ENCODE results near the gene PSMB7.

Gene PSMB7

DNA sequence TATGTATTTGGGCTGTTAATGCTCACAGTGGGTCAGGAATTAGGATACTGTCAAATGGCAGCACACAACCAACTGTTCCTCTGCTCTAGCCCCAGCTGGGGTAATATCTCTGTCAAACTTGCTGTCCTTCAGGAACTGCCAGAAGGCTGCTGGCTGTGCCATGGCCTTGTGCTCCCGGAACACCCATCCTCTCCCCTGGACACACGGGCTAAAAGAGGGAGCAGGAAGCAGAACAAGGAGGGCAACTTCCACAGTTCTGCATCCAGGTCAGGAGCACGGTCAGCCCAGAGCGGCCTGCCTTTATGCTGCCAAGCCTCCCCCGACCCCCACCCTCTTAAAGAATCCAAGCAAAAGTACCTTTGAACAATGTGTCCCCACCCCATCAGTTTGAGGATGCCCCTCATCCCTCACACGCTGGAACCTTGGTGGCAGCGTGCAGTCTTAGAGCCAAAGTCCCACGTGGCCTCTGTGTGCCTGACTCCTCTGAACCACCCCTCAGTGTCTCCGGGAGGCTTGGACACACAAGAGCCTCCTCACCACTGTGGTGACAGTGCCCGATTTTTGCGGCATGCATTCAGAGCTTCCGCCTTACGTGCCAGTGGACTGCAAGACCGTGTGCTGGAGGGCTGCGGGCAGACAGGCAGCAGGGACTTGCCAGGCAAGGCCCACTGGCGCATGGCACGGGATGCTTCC is 60.8 kb downstream of the PSMB7 start:
- H3K4ac ChIP-seq (ENCODE audit: low read depth, low read length): no peak overlapping the region
- no peaks in the 10 kb centered on the region for H3K79me1 ChIP-seq (ENCODE audit: low read length)
- H3K14ac ChIP-seq (ENCODE audit: low read length): no peak overlapping the region
- no peak overlapping the region for H3K4me2 ChIP-seq (ENCODE audit: low read length)
- H3K9me3 ChIP-seq (ENCODE audit: insufficient read depth, low read depth, low read length): peaks cover 2% of the 10 kb centered on the region
- H3K23ac ChIP-seq (ENCODE audit: low read length): no peak overlapping the region
- H2BK120ac ChIP-seq (ENCODE audit: insufficient read depth, low read length, poor library complexity): no peak overlapping the region
- H3K79me2 ChIP-seq (ENCODE audit: control insufficient read depth, insufficient read depth, low read length, poor library complexity): no peaks in the 10 kb centered on the region
- no peak overlapping the region for H3K9ac ChIP-seq (ENCODE audit: low read length)
- no peak overlapping the region for H4K12ac ChIP-seq (ENCODE audit: low read depth, low read length)
- no peak overlapping the region for H2AK5ac ChIP-seq (ENCODE audit: low read length)
- no peak overlapping the region for H2BK12ac ChIP-seq (ENCODE audit: low read length)
- DNase-seq: no peak
- H3K36me3 ChIP-seq (ENCODE audit: control insufficient read depth in 1 of 2, insufficient read depth in 2 of 2, low read length in 2 of 2): peaks cover 62 to 67% of the 10 kb centered on the region in 2 experiments
- H3K4me1 ChIP-seq (ENCODE audit: control insufficient read depth in 1 of 2, insufficient read depth in 2 of 2, low read length in 2 of 2): no peaks in the 10 kb centered on the region
- H4K91ac ChIP-seq (ENCODE audit: low read depth, low read length): no peak overlapping the region
- H2BK5ac ChIP-seq (ENCODE audit: low read depth, low read length, poor library complexity): no peak overlapping the region
- H2AFZ ChIP-seq (ENCODE audit: insufficient read depth, low read length, poor library complexity): no peak overlapping the region
- no peak overlapping the region for H3K18ac ChIP-seq (ENCODE audit: low read length)
- H3K27ac ChIP-seq (ENCODE audit: low read depth, low read length): no peak overlapping the region
- H4K8ac ChIP-seq (ENCODE audit: low read depth, low read length): no peak overlapping the region
- no peaks in the 10 kb centered on the region for H3K27me3 ChIP-seq (ENCODE audit: insufficient read depth, low read length)
- no CpG with 5 or more reads among the region's 17 CpGs for WGBS (ENCODE audit: extremely low coverage, insufficient coverage, insufficient read length)
- H3K4me3 ChIP-seq (ENCODE audit: low read depth, low read length): no peak overlapping the region

DNA sequence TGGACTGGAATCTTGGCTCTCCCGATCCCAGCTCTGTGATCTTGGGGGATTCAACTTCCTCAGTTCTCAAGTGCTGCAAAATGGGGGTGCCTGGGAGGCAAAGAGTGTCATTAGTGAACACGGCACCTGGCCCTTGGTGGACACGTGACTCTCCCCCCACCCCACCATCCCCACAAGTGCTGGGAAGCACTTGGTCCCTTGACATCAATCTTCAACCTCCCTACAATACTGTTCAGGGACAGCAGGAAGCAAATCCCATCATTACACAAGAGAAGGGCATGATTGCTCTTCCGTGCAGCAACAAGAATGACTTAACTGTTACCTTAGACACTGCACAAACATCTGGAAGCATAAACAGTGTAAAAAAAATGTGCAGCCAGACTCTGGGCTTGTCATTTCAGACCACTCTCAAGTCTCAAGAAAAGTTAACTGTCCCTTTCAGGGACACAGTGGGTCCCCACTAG is 61.4 kb downstream of the PSMB7 start:
- H3K4me1 ChIP-seq (ENCODE audit: control insufficient read depth in 1 of 2, insufficient read depth in 2 of 2, low read length in 2 of 2): no peaks in the 10 kb centered on the region
- no peak overlapping the region for H2BK5ac ChIP-seq (ENCODE audit: low read depth, low read length, poor library complexity)
- no peak overlapping the region for H4K12ac ChIP-seq (ENCODE audit: low read depth, low read length)
- H2BK120ac ChIP-seq (ENCODE audit: insufficient read depth, low read length, poor library complexity): no peak overlapping the region
- H3K4me3 ChIP-seq (ENCODE audit: low read depth, low read length): no peak overlapping the region
- H3K36me3 ChIP-seq (ENCODE audit: control insufficient read depth in 1 of 2, insufficient read depth in 2 of 2, low read length in 2 of 2): peaks cover 63 to 73% of the 10 kb centered on the region in 2 experiments
- no CpG with 5 or more reads among the region's 4 CpGs for WGBS (ENCODE audit: extremely low coverage, insufficient coverage, insufficient read length)
- no peaks in the 10 kb centered on the region for H3K79me2 ChIP-seq (ENCODE audit: control insufficient read depth, insufficient read depth, low read length, poor library complexity)
- H3K23ac ChIP-seq (ENCODE audit: low read length): no peak overlapping the region
- H4K91ac ChIP-seq (ENCODE audit: low read depth, low read length): no peak overlapping the region
- no peak overlapping the region for H3K4me2 ChIP-seq (ENCODE audit: low read length)
- H4K8ac ChIP-seq (ENCODE audit: low read depth, low read length): no peak overlapping the region
- H3K79me1 ChIP-seq (ENCODE audit: low read length): no peaks in the 10 kb centered on the region
- H3K27me3 ChIP-seq (ENCODE audit: insufficient read depth, low read length): no peaks in the 10 kb centered on the region
- no peak overlapping the region for H3K9ac ChIP-seq (ENCODE audit: low read length)
- H2AFZ ChIP-seq (ENCODE audit: insufficient read depth, low read length, poor library complexity): no peak overlapping the region
- no peak overlapping the region for H2AK5ac ChIP-seq (ENCODE audit: low read length)
- H2BK12ac ChIP-seq (ENCODE audit: low read length): no peak overlapping the region
- H3K18ac ChIP-seq (ENCODE audit: low read length): no peak overlapping the region
- H3K9me3 ChIP-seq (ENCODE audit: insufficient read depth, low read depth, low read length): peaks cover 2% of the 10 kb centered on the region
- DNase-seq: peak; percentile 30 to 46
- no peak overlapping the region for H3K27ac ChIP-seq (ENCODE audit: low read depth, low read length)
- H3K4ac ChIP-seq (ENCODE audit: low read depth, low read length): no peak overlapping the region
- no peak overlapping the region for H3K14ac ChIP-seq (ENCODE audit: low read length)

DNA sequence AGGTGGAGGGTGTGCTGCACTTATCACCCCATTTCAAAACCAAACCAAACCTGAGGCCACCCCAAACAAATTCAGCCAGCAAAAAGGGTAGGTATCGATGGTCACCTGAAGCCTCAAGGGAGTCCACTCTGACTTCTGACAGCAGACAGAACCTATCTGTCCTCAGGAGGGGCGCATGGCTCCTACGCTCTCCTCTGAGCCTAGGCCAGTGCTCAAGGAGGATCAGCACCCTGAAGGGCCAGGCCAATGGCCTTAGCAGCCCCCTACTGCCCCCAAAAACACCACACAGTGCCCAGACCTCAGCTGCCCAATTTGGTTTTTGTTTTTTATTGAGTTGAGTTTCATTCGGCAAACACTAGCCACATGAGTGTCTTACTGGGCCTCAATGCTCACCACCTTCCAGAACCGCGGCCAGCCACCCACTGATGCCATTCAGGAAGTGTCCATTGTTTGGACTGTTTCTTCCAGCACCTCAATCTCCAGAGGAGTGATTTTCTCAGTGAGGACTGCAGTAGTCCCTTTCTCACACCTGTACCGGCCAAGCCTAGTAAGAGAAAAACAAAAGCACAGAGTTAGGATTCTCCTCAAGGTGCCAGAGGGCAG is 62.0 kb downstream of the PSMB7 start:
- H2BK5ac ChIP-seq (ENCODE audit: low read depth, low read length, poor library complexity): no peak overlapping the region
- peaks cover 2% of the 10 kb centered on the region for H3K9me3 ChIP-seq (ENCODE audit: insufficient read depth, low read depth, low read length)
- H3K18ac ChIP-seq (ENCODE audit: low read length): no peak overlapping the region
- H4K12ac ChIP-seq (ENCODE audit: low read depth, low read length): no peak overlapping the region
- H3K4ac ChIP-seq (ENCODE audit: low read depth, low read length): no peak overlapping the region
- H3K4me3 ChIP-seq (ENCODE audit: low read depth, low read length): no peak overlapping the region
- H3K27ac ChIP-seq (ENCODE audit: low read depth, low read length): no peak overlapping the region
- H3K79me1 ChIP-seq (ENCODE audit: low read length): no peaks in the 10 kb centered on the region
- no peak overlapping the region for H3K9ac ChIP-seq (ENCODE audit: low read length)
- no peak for DNase-seq
- no peak overlapping the region for H4K91ac ChIP-seq (ENCODE audit: low read depth, low read length)
- H3K4me2 ChIP-seq (ENCODE audit: low read length): no peak overlapping the region
- H2AK5ac ChIP-seq (ENCODE audit: low read length): no peak overlapping the region
- no peak overlapping the region for H3K14ac ChIP-seq (ENCODE audit: low read length)
- H3K79me2 ChIP-seq (ENCODE audit: control insufficient read depth, insufficient read depth, low read length, poor library complexity): no peaks in the 10 kb centered on the region
- no peak overlapping the region for H2BK12ac ChIP-seq (ENCODE audit: low read length)
- H3K4me1 ChIP-seq (ENCODE audit: control insufficient read depth in 1 of 2, insufficient read depth in 2 of 2, low read length in 2 of 2): no peaks in the 10 kb centered on the region
- no peak overlapping the region for H4K8ac ChIP-seq (ENCODE audit: low read depth, low read length)
- no peak overlapping the region for H2BK120ac ChIP-seq (ENCODE audit: insufficient read depth, low read length, poor library complexity)
- no peak overlapping the region for H3K23ac ChIP-seq (ENCODE audit: low read length)
- H2AFZ ChIP-seq (ENCODE audit: insufficient read depth, low read length, poor library complexity): no peak overlapping the region
- peaks cover 68 to 78% of the 10 kb centered on the region in 2 experiments for H3K36me3 ChIP-seq (ENCODE audit: control insufficient read depth in 1 of 2, insufficient read depth in 2 of 2, low read length in 2 of 2)
- no CpG with 5 or more reads among the region's 7 CpGs for WGBS (ENCODE audit: extremely low coverage, insufficient coverage, insufficient read length)
- no peaks in the 10 kb centered on the region for H3K27me3 ChIP-seq (ENCODE audit: insufficient read depth, low read length)

DNA sequence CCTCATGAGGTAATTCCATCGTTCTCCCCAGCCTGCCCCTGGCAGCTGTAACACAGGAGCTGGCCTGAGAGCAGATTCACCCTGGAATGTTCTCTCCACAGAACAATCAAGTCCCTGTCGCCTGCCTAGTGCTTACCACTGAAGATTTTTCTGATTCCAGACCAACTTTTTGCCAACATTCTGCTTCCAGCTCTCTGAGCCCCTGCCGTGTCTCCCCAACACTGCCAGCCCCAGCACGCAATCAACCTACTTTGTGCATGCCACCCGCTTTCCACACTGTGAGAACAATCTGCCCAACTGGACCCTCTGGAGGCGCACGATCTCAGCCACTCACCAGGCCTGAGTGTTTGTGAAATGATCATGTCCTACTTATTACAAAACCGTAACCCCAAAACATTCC is 62.6 kb downstream of the PSMB7 start:
- Histone ChIP-seq H3K27me3 (ENCODE audit: insufficient read depth, low read length) (no peaks in the 10 kb centered on the region), H2BK12ac (ENCODE audit: low read length) (no peak overlapping the region), H4K8ac (ENCODE audit: low read depth, low read length) (no peak overlapping the region), H3K4me1 (ENCODE audit: control insufficient read depth in 1 of 2, insufficient read depth in 2 of 2, low read length in 2 of 2) (no peaks in the 10 kb centered on the region), H2BK5ac (ENCODE audit: low read depth, low read length, poor library complexity) (no peak overlapping the region), H3K18ac (ENCODE audit: low read length) (no peak overlapping the region), H3K9ac (ENCODE audit: low read length) (no peak overlapping the region), H3K23ac (ENCODE audit: low read length) (no peak overlapping the region), H2AK5ac (ENCODE audit: low read length) (no peak overlapping the region), H2BK120ac (ENCODE audit: insufficient read depth, low read length, poor library complexity) (no peak overlapping the region), H3K14ac (ENCODE audit: low read length) (no peak overlapping the region), H4K12ac (ENCODE audit: low read depth, low read length) (no peak overlapping the region), H2AFZ (ENCODE audit: insufficient read depth, low read length, poor library complexity) (no peak overlapping the region), H3K36me3 (ENCODE audit: control insufficient read depth in 1 of 2, insufficient read depth in 2 of 2, low read length in 2 of 2) (peaks cover 75 to 85% of the 10 kb centered on the region in 2 experiments), H3K4me2 (ENCODE audit: low read length) (no peak overlapping the region), H4K91ac (ENCODE audit: low read depth, low read length) (no peak overlapping the region), H3K79me1 (ENCODE audit: low read length) (no peaks in the 10 kb centered on the region), H3K79me2 (ENCODE audit: control insufficient read depth, insufficient read depth, low read length, poor library complexity) (no peaks in the 10 kb centered on the region), H3K4me3 (ENCODE audit: low read depth, low read length) (no peak overlapping the region), H3K4ac (ENCODE audit: low read depth, low read length) (no peak overlapping the region), H3K27ac (ENCODE audit: low read depth, low read length) (no peak overlapping the region), H3K9me3 (ENCODE audit: insufficient read depth, low read depth, low read length) (no peaks in the 10 kb centered on the region)
- WGBS (ENCODE audit: extremely low coverage, insufficient coverage, insufficient read length): no CpG with 5 or more reads among the region's 8 CpGs
- no peak for DNase-seq
